GM21447 (cell line): ENCODE measurements around the gene C1QTNF5.
"Not testable (repeated sequence)": the region's sequence is repeated elsewhere in the genome, so short reads cannot be mapped to it uniquely, and the experiment has no call there.

Experiments
- ATAC-seq: cut with Tn5 transposase; IDR thresholded peaks from one replicate; pipeline ENCODE4 v1.9.1; 2021; ENCODE audit not compliant: unreplicated experiment

Gene C1QTNF5, protein sequence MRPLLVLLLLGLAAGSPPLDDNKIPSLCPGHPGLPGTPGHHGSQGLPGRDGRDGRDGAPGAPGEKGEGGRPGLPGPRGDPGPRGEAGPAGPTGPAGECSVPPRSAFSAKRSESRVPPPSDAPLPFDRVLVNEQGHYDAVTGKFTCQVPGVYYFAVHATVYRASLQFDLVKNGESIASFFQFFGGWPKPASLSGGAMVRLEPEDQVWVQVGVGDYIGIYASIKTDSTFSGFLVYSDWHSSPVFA

DNA sequence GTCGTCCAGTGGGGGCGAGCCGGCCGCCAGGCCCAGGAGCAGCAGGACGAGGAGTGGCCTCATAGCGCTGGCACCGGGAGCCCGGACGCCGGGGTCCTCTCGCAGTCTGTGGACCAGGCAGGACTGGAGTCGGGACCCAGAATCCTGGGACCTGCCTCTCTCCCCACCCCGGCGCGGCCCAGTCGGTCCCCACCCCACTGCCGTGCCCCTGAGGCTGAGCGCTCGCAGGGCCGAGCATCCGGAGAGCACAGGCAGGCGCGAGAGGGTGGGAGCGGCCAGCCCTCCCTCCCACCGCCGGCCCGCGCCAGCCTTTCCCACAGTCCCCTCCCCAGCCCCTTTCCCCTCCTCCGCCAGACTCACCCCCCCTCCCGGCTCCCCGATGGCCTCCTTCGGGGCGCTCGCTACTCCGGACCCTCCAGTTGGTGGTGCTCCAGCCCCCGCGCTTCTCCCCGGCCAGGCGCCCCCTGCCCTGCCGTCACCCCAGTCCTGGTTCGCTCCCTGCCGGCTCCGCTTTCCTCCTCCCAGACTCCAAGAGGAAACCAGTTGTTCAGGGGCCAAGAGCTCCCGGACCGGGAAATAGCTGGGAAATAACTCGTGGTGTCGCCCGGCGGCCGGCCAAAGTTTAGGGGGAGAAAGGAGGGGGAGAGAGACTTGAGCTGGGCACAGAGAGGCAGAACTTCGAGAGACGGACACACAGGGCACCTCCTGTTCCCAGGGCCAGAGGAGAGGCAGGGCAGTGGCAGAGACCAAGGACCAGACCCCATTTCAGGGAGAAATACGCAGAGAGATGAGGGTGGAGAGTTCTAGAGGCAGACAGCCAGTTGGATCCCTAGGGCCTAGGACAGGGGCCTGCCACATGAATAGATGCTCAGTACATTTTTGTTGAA, at the start of gene C1QTNF5:
Gene C1QTNF5, minus strand, starts transcription at position 549 of the 887 bp plus-strand sequence. Its CDS starts 486 bp downstream, at position 63.
- ATAC-seq: no peak

DNA sequence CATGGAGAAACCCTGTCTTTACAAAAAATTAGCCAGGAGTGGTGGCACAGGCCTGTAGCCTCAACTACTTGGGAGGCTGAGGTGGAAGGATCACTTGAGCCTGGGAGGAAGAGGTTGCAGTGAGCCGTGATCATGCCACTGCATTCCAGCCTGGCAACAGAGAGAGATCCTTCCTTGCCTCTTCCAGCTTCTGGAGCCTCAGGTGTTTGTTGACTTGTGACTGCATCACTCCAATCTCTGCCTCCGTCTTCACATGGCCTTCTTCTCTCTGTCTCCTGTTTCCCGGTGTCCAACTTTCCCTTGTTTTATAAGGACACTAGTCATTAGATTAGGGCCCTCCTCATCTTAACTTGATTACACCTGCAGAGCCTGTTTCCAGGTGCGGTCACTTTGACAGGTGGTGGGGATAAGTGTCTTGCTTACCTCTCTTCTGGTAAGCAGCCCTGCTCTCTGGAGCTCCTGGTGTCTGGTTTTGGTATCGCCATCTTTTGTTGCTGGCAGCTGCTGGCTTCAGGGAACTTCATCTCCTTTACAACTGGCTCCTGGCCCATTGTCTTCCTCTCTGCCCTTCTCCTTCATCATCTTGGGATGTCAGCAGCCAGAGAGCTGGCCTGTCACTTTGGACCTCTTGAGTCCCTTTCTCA, 49.0 kb upstream of the C1QTNF5 start:
- no peak for ATAC-seq

DNA sequence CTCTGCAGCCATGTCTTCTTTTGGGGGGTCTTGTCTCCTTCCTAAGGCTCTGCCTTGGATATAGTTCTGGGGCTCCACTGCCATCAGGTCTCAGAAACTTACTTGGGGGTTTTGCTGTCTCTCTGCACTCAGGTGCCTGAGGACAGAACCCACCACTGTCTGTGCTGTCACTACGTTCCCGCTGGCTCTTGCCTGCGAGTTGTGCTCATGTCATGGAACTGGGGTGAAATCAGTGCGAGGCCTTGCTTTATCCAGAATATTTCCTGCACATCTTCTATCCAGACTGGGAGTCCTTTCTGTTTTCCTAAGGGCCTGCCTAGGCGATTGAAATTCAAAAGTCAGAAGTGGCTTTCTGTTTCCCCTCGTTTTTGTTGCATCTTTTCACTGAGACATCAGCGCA, 47.4 kb upstream of the C1QTNF5 start:
- no peak for ATAC-seq

DNA sequence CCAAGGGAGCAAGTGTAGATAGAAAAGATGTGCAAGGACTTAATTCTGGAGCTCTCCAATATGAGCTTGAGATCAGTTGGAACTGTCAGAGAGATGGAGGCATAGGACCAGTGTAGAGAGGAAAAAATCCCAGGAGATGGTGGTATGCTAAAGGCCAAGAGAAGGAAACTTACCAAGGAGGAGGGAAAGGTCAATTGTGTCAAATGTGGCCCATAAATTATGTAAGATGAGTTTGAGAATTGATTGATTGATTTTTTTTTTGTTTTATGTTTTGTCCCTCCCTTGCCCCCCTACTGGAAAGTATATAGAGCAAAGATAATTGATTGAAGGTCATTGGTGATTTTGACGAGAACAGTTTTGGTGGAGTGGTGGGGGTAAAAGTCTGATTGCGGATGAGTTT, 43.6 kb upstream of the C1QTNF5 start:
- no peak for ATAC-seq

DNA sequence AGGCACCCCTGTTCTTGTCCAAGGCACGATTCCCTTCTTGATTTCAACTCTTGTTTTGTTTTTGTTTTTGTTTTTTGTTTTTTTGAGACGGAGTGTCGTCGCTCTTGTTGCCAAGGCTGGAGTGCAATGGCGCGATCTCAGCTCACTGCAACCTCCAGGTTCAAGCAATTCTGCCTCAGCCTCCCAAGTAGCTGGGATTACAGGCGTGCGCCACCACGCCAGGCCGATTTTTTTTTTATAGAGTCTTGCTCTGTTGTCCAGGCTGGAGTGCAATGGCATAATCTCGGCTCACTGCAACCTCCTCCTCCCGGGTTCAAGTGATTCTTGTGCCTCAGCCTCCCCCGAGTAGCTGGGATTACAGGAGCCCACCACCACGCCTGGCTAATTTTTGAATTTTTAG, 41.8 kb upstream of the C1QTNF5 start:
- ATAC-seq: not testable (repeated sequence)

DNA sequence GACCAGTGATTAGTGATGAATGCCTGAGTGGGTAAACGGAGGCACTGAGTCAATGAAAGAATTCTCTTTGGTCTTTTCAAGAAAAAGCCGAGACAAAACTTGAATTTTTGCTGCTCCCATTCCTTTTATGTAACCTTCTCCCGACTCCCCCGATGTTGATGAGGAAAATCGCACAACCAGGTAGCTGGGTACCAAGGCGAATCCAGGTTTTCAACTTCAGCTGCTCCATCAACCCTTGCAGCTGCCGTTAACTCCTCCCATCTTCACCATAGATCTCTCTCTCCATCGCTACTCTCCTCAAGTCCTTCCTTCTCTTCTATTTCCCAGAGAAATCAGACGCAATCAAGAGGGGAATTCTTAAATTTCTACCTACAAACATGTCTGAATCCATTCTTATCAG, 41.4 kb upstream of the C1QTNF5 start:
- no peak for ATAC-seq

DNA sequence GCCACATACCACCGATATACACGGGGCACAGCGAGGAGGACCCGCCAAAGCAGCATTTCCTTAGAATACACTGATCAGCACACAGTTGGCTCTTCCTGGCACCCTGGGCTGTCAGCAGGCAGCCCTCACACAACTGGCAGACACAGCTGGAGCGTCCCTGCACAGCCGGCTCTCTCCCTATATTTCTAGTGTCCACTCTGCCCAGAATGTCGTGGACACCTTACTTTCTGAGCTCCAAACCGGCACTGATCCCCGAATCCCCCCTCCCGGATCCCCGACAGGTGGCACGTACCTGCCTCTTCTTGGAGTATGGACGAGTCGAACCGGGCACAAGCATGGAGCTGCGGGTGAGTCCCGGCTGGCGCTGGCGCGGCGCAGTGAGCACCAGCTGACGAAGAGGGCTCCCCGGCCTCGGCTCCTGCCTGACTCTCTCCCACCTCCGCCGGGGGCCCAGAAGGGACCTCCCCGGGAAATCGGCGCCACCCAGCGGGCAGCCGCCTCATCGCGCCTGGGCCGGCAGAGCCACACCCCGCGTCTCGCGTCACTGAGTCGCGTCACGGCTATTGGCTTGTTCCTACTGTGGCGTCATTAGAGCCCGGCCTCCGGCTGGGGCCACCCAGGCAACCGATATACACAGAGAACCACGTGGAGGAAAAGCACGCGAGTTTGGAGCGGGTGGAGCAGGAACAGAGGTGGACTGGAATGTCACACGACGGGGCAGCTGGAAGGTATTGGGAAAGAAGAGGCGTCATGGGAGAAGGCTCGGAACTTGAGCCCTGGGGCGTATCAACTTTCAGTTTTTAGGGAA, 40.7 kb upstream of the C1QTNF5 start, which contains the start of gene USP2:
Gene USP2, minus strand, starts transcription at position 510 of the 808 bp plus-strand sequence. CDS start 8,210 bp downstream, outside the sequence.
- ATAC-seq: peak; percentile 98

DNA sequence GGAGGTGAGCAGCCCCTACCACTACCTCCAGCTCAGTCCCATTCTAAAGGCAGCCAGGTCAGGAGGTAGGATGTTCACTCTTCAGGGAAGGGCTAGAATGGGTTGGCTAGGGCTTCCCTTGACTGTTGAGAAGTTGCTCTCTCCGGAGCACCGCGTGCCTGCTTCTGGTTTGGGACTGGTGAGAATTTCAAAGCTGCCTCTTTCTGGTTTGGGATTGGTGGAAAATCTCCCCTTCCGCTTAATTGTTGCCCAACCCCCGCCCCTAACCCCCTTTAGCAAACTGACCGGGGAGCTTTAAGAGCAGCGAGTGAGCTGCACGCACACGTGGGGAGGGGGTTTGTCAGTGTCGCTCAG, 40.1 kb upstream of the C1QTNF5 start:
- ATAC-seq: no peak

DNA sequence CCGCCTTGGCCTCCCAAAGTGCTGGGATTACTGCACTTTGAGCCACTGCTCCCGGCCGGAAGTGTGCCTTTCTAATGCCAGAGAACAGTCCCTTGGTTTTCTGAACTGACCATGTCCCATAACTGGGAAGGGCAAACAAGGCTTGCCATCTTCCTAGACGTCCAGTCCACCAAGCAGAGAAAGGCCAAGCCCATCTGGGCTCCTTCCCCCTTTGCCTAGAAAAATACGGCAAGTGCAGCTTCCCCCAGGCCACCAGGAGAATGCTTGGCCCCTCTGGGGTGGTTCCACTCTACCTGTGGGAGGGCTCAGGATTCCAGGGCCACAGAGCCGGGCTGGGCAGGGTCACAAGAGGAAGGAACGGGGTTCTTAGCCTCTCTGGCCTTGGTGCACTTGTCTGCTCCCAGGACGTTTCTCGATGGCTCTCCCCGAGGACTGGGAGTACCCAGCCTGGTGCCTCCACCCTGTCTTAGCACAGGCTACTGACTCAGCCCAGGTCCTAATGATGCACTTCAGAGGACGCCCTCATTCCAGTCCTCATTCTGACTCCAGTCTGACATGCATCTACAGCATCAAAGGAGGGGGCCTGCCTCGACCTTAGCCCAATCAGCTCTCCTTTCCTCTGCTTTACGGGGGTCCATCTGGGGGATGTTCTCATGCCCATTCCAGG, 39.6 kb upstream of the C1QTNF5 start:
- ATAC-seq: no peak

DNA sequence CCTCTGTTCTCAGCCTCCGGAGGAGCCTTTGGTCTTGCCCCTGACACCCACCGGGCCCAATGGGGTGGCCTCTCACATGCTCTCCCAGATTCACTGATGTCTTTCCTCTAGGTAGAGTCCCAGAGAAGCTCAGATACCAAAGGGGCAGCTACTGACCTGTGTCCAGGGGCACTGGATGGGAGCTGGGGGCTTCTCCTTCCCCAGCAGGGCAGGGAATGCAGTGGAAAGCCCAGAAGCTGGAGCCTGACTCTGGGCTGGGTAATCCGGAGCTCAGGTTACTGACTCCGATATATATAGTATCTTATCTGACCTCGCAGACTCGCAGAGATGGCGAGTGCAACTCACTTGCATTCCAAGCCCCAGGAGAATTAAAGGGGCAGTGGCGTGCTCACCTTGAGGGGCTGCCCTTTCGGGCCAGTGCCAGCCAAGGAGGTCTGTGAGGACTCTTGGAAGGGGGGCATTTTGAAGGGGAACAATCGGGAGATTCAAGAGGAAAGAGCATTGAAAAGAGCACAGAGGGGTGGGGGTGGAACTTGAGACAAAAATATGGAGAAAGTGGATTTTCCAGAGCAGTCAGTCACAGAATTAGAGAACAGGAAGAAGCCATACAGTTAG, 38.3 kb upstream of the C1QTNF5 start:
- no peak for ATAC-seq

DNA sequence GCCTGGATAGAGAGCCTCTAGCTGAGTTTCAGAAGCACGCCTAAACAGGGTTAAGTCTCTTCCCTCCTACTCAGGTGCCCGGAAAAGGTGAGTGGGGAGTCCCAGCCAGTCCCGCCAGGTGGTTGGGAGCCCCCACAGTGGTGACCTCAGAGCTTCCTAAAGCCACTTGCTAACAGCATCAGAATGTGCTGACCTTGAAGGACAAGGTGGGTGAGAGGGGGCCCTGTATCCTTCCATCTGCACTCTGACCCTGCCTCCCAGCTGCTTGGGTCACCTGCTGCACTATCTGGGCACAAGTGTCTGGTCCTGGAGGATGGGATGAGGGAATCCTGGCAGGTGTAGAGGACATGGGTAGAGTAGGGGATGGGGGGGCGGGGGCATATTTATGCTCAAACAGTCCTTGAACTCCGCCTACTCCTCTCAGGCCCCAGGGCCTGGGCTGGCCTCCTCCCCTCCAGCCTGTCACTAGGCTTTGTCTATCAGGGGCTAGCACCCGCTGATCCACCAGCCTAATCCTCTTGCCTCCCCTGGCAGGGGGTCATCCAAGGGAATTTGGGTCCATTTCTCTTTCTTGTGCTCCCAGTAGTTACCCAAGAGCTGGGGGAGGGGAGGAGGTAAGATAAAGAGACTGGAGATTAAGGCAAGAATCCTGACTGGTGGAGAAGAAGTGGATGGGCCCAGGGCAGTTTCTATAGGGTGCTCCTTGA, 37.4 kb upstream of the C1QTNF5 start:
- no peak for ATAC-seq

DNA sequence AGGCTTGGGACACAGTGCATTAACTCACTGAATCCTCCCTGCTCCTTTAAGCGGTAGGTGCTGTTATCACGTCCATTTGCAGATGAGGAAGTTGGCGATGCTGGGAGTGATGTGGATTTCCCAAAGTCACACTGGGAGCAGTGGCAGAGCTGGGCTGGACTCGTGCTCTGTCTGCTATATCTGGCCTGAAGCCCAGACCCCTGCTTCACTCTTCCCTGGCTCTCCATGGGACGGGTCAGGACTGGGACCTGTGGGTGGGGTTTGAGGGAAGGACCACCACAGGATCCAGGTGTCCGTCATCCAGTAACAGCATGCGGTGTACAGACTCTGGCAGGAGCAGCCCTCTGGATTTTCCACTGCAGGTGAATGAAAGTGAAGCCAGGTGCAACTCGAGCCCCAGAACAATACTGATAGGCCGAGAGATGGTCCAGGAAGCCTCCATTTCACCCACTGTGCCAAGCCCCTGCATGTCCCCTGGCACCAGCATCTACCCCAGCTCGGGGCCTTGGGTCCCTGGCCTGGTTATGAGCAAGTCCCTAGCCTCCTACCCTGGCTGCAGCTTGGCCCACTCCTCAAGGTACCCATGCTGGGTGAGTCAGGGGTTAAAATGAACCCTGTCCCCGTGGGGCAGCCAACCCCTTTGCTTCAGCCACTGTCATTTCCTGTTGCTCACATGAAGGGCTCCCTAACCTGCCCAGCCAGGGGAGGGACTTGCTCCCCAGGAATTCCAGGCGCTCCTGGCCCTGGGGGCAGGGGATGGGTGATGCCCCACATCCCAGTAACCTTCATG, 36.6 kb upstream of the C1QTNF5 start:
- ATAC-seq: no peak

DNA sequence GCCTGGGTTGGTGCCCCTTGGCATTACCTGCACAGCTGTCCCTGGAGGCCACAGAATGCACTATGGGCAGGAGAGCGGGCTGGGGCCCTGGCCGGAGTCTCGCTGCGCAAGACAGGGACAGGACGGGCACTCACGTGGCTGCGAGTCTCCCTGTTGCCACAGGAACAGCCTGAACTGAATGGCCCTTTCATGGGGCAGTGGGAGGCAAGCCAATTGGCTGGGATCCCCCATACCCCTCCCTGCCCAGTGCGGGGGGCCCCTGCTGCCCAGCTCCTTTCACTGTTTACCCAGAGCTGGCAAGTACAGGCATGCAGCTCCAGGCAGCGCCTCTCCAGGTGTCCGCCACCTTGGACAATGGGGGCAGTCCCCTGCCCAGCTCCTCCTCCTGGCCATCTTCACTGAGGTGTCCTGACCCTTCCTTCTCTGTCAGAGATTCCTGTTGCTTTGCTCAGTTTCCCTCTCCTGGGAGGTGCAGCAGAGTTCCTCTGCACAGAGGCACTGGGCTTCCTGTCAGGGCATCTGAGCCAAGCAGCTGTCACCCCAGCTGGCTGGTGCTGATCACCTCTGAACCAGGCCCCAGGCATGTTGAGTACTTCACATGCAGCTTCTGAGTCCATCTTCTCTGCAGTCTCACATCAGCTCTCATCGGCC, 35.6 kb upstream of the C1QTNF5 start:
- no peak for ATAC-seq

DNA sequence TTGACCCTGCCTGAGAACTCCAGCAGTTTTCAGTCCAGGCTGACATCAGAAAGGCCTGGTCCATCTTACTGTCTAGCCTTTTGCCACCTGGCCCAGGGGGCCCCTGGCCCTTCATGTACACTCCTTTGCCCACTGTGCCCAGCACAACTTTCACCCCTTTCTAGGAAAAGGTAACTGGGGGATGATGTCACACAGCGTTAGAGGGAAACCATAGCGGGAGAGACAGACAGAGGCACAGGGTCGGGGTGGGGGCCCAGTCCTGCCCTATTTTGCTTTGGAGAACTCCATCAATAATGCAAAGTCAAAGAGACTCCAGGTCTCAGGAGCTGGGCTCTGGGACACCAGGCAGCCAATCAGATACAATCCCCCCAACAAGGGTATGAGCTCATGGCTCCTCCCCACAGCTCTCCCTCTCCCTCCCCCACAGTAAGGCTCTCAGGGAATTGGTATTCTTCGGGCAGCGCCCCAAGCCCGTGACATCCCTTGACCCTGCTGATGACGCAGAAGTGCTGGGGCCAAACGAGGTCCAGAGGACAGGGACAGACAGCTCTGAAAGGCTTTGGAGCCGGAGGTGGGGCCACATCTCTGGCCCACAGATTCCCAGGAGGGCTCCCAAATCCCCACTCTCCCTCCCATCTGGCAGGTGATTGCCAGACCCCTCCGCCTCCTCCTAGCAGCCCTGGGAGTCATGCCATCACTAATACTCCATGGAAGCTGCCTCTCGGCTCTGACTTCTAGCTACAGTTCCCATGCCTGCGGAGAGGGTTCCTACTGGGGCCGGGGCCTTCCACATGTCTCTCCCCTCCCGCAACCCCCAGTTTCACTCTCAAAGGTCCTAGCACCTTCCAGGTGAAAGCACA, 34.9 kb upstream of the C1QTNF5 start:
- ATAC-seq: no peak

DNA sequence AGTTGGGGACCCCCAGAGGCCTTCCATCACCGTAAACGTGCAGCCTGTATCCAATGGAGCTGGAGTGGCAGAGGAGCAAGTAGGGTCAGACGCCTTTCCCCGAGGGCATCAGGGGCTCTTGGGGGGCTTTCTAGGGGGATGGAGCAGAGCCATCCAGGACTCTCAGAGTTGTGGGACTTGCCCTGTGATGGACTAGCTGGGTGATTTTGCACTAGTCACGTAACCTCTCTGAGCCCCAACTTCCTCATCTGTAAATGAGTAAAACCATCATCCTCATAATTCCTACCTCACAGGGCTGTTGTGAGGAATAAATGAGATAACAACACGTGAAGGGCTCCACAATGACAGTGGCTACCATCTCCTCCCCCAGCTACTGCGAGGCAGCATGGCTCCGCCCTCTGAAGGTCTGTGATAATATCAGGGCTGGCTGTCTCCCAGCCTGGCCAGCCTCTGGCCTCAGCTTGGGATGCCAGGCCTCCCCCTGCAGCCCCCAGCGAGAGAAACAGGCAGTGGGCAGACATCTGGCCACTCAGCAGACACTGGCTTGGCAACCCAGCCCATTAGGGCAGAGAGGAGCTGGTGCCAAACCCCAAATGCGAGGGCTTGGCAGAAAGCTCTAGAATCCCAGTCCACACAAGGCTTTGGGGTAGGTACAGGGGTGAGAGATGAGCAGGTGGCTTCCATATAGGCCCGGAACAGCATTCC, 34.1 kb upstream of the C1QTNF5 start:
- no peak for ATAC-seq

DNA sequence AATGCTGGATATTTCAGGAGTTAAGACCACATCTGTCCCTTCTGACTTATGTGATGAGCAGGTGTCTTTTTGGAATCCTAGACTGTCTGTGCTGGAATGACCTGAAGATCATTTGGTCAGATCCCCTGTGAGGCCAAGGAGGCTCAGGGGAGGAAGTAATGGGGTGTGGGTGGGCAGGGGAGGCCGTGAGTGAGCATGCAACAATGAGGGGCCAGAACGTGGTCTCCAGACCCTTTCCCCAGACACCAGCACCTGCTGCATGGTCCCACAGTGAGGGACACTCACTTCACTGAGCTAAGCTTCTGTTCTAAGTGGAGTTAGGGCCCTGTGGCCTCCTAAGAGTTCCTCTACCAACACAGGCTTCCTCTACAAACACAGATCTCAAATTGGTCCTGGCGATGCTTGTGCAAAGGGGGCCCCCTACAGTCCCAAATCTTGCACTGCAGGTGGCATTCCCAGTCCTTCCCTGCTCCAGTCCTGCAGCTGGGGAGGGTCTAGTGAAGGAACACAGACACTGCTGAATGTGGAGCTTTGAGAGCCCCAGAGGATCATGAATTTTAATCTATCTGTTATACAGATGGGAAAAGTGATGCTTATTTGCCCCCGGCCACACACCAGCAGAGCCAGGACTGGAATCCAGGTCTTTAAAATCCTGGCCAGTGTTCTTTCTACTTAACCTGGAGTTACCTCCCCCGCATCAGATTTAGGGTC, 33.4 kb upstream of the C1QTNF5 start:
- no peak for ATAC-seq
